Epithelial cell of proximal tubule (primary cell): ENCODE results near the gene KCNMB3. TPM values are rescaled to one million over a fixed set of nuclear protein-coding genes. Genes with fewer than 3 reads are reported as not detected.
"Not testable (repeated sequence)": the region's sequence is repeated elsewhere in the genome, so short reads cannot be mapped to it uniquely, and the experiment has no call there.

Experiments
- DNase-seq: peaks from one replicate; pipeline ENCODE4 v3.0.0-alpha.2; 2011; ENCODE audit warnings: low read depth
- H3K4me3 ChIP-seq: 2 replicates; pipeline ENCODE4 v1.5.1; 2011; ENCODE audit warnings: low read depth, mild to moderate bottlenecking, low read length
- CTCF ChIP-seq: conservative IDR thresholded peaks from 2 replicates; pipeline ENCODE4 v1.5.1; 2012; ENCODE audit warnings: low read depth, mild to moderate bottlenecking, low read length
- total RNA-seq: library from RNA; depleted of rRNA; stranded (reverse); fragments of >200 nt; gene quantifications from 2 replicates; pipeline ENCODE4 v1.2.3, GENCODE V29; 2015

KCNMB3 gene
- total RNA-seq, 1 donor from 2014 or later, result 0.40 TPM

- no peak for TF ChIP-seq CTCF
- H3K4me3 ChIP-seq, result no peak overlapping the region
- DNase-seq, result peak; percentile 3
Observed at GRCh38 chr3:179227349-179227748, 23.6 kb downstream of the KCNMB3 start.

- DNase-seq, result no peak
- TF ChIP-seq CTCF, result no peak
- no peak overlapping the region for H3K4me3 ChIP-seq
Observed at GRCh38 chr3:179224584-179224983, 26.3 kb downstream of the KCNMB3 start.

- H3K4me3 ChIP-seq, result no peak overlapping the region
- DNase-seq, result no peak
- no peak for TF ChIP-seq CTCF
Observed at GRCh38 chr3:179223548-179223947, 27.4 kb downstream of the KCNMB3 start.

GRCh38 chr3:179218213-179218612, 32.7 kb downstream of the KCNMB3 start:
- not testable (repeated sequence) for H3K4me3 ChIP-seq, DNase-seq

- not testable (repeated sequence) for DNase-seq, H3K4me3 ChIP-seq
Observed at GRCh38 chr3:179215550-179215949, 35.4 kb downstream of the KCNMB3 start.

GRCh38 chr3:179200790-179201189, 50.1 kb downstream of the KCNMB3 start:
- DNase-seq, result no peak
- TF ChIP-seq CTCF, result no peak
- H3K4me3 ChIP-seq, result no peak overlapping the region

GRCh38 chr3:179196700-179197099, 54.2 kb downstream of the KCNMB3 start:
- no peak overlapping the region for H3K4me3 ChIP-seq
- no peak for TF ChIP-seq CTCF
- DNase-seq, result no peak

- no peak for TF ChIP-seq CTCF
- H3K4me3 ChIP-seq, result no peak overlapping the region
- no peak for DNase-seq
Observed at GRCh38 chr3:179196098-179196497, 54.8 kb downstream of the KCNMB3 start.
